GM18858 (cell line): Measurements from ENCODE around the gene RECQL5.

Experiments used
- ATAC-seq: cut with Tn5 transposase; IDR thresholded peaks from one replicate; pipeline ENCODE4 v1.9.1; 2021; ENCODE audit not compliant: unreplicated experiment

RECQL5 gene

DNA sequence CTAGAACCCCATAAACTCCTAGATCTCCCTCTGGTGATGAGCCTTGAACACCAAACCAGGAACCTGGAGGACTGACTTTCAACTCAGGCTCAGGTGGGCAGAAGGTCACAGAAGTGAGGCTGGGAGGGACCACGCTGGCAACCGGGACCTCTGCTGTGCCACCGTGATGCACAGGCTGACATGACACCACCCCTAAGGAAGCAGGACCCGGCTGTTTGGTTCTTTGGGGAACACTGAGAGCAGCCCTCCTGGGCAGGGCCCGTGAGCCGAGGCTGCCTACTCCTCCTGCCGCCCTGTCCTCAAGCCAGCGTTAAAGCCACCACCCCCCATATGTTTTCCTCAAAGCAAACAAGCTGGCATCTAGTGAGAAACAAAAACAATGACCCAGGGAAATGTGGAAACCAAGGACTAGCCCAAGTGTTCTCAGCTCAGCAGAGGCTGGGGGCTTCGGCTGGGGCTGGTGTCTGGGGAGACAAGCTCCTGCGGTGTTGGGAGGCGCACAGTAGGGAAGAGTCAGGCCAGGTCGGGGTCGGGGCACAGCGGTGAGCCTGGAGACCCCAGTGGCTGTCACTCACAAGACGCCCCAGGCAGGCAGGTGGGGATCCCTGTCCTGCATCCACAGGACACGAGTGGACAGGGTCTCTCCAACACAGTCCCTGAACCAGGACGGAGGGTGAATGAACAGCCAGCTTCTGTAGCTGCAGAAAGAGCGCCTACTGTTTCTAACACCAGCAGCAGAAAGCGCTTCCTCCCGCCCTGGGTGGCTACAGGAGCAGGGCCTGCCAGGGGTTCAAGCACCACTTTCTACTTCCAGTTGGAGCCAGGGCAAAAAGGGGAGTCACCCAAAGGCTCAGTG lies 32.0 kb downstream of the RECQL5 start:
- no peak for ATAC-seq

DNA sequence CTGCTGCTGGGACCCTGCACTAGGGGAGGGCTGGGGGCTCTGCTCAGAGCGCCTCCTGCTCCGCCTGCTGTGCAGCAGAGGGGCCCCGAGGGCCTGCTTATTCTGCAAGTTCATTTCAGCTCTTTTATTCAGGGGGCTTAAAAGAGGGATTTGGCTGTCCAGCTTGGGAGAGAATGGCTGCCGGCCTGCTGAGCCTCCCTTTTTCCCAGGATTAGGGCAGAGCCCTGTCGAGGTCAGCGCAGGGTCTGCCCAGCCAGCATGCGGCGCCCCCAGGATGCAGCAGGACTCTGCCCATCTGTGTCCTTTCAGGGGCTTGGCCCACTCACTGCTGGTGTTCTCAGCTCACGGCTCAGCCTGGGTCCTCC lies 32.6 kb downstream of the RECQL5 start:
- ATAC-seq: no peak

- no peak for ATAC-seq
Observed at GRCh38 chr17:75633486-75634375, 33.2 kb downstream of the RECQL5 start.

- no peak for ATAC-seq
Observed at GRCh38 chr17:75632863-75633485, 34.0 kb downstream of the RECQL5 start, which contains the start of gene SMIM5. Gene SMIM5 (plus strand): TSS chr17:75633434. CDS start chr17:75640202, 6,768 bp downstream.

DNA sequence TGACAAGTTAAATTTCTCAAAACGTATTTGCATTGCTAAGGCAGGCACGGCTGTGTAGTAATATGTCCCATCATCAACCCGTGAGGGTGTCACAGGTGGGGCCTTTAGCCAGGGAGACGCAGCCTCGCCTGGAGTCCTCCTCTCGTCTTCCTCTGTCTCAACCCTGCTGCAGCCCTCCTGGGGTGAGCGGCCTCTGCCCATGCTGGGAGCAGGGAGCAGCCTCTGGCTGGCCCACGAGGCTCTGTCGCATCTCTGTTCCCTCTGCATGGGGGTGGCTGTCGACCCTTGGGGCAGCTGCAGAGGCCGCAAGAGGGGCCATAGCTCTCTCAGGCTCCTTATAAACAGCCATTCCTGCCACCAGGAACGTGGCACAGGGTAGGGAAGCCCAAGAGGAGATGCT lies 34.5 kb downstream of the RECQL5 start:
- no peak for ATAC-seq

DNA sequence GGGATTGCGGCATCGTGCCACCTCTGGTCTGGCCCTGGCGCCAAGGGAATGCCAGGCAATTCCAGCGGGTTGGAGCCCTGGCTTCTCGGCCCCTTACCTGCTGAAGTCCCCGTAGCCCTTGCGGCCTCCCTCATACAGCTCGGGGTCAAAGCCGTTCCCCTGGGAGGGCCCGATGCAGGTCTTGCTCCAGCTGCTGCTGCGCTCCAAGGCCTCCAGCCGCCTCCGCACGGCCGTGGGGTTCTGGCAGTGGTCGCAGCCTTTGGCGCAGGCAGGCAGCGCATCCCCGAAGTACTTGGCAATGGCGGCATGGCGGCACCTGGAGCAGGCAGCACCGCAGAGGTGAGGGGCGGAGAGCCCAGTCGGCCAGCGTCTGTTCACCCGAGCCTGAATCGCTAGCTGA lies 35.6 kb downstream of the RECQL5 start:
- ATAC-seq: no peak

DNA sequence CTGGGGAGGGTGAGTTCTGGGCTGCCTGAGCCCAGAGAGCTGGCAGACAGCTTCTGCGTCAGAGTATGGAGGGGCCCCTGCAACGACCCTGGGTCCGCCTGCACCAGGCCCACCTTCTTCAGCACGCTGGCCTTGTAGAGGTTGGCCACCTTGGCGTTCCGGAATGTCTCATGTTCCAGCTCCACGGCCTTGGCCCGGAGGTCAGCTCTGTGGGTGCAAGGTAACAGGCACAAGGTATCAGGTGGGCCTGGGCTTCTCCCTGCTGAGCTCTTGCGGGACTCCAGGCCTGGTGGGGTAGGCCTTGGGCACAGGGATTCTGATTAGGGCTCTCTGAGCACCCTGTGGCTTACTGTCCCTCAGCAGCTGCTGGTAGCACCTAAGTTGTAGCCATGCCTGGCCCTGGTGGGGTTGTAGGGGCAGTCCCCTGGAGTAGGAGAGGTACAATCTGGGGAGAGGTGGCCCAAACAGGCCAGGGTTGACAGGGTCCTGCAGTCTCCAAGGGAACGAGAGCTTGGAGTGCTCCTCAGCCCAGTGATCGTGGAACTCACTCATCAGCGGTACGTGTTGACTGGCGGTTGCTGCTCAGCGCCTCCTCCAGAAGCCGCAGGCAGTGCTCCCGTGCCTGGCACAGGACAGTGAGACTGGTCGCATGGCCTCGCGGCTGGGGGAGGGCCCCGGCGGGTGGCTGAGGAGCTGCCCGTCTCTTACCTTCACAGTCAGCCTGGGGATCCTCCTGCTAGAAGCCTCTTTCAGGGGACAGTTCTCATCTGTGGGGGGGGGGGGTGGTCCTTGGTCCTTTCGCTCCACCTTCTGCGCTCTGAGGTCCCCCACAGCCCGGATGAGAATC lies 36.7 kb downstream of the RECQL5 start:
- no peak for ATAC-seq

- no peak for ATAC-seq
Observed at GRCh38 chr17:75629157-75629556, 37.8 kb downstream of the RECQL5 start.

DNA sequence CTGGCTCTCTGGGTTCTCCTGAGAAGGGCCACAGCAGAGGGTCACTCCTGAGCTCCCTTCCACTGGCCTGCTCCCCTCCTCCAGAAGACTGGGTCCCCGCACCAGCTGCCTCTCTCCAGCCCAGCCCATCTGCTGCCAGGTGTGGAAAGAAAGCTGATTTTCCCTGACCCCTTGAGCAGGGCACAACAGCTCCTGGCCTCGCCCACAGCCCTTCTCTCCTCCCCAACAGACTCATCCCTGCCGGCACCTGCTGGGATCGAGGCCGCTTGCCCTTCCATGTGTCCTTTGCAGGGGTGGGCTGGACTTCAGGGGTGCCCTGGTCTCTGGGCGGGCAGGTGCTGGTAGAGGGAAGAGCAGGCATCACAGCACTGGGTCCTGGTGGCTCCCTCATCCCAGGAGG lies 38.5 kb downstream of the RECQL5 start:
- ATAC-seq: no peak

GRCh38 chr17:75627094-75627493 lies 39.9 kb downstream of the RECQL5 start:
- ATAC-seq: no peak

- no peak for ATAC-seq
Observed at GRCh38 chr17:75626496-75627038, 40.4 kb downstream of the RECQL5 start.

DNA sequence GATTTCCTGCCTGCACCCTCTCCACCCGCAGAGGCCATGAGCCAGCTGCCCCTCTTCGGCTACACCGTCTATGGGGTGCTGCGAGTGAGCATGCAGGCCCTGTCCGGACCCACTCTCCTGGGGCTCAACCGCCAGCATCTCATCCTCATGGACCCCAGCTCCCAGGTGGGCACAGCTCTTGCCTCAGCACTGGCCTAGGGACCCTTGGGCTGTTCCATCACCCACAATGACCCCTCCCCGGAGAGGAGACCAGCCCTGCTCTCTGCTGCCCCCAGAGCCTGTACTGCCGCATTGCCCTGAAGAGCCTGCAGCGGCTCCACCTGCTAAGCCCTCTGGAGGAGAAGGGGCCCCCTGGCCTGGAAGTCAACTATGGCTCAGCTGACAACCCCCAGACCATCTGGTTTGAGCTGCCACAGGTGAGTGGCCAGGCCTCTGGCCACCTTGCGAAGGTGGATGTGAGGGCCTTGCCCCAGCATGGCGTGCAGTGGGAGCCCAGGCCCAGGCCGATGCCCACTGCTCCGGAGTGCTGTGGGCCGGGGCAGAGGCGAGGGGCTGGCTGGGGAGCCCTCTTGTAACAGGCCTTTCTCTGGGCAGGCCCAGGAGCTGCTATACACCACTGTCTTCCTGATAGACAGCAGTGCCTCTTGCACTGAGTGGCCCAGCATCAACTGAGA lies 41.0 kb downstream of the RECQL5 start:
- no peak for ATAC-seq

DNA sequence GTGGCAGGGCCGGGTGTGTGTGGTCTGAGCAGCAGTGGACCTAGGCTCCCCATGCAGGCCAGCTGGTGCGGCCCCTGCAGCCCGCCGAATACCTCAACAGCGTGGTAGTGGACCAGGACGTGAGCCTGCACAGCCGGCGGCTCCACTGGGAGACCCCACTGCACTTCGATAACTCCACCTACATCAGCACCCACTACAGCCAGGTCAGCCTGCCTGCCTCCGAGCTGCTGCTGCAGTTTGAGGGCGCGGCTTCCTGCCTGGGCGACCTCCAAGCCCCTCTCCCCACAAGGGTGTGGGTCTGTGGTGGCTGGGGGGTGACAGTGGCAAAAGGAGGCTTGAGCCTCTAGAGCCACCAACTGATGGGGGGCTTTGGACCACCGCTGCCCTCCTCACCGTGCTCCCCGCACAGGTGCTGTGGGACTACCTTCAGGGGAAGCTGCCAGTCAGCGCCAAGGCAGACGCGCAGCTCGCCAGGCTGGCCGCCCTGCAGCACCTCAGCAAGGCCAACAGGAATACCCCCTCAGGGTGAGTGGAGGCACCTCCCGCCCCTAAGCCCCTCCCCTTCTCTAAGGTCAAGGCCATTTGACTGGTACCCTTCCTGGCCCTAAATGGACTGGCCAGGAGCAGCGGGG lies 42.1 kb downstream of the RECQL5 start:
- no peak for ATAC-seq

DNA sequence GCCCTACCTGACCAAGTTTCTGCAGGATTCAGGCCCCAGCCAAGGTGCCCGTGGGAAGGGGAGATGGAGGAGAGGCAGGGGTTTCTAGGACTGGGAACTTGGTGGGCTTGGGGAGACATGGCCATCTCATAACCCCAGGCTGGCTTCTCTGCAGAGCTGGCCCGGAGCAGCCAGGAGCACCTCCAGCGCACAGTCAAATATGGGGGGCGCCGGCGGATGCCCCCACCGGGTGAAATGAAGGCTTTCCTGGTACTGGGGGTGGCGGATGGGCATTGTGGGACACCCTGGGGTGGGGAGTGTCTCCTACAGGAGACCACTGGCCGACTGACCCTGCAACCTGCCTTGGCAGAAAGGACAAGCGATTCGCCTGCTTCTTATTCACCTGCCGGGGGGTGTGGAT lies 42.9 kb downstream of the RECQL5 start:
- no peak for ATAC-seq

DNA sequence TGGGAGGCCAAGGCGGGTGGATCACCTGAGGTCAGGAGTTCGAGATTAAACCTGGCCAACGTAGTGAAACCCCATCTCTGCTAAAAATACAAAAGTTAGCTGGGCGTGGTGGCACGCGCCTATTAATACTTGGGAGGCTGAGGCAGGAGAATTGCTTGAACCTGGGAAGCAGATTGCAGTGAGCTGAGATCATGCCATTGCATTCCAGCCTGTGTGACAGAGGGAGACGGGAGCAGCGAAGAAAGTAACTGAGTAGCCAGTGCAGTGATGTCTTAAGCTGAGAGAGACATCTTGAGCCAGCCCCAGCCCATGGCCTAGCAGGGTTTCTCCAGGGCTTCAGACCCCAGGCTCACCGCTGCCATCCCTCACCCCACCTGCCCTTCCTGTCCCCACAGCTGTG lies 43.6 kb downstream of the RECQL5 start:
- no peak for ATAC-seq

DNA sequence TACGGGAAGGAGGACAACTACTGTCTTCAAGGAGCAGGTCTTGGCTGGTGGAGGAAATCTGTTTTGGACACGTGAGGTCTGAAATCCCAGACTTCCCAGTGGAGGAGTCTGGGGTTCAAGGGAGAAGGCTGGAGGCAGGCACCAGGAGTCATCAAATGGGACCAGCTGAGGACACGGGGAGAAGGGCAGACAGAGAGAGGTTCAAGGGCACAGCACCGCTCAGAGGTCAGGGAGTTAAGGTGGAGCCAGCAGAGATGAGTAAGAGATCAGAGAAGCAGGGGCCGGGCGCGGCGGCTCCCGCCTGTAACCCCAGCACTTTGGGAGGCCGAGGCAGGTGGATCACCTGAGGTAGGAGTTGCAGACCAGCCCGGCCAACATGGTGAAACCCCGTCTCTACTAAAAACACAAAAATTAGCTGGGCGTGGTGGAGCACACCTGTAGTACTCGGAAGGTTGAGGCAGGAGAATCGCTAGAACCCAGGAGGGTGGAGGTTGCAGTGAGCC lies 44.1 kb downstream of the RECQL5 start:
- no peak for ATAC-seq

DNA sequence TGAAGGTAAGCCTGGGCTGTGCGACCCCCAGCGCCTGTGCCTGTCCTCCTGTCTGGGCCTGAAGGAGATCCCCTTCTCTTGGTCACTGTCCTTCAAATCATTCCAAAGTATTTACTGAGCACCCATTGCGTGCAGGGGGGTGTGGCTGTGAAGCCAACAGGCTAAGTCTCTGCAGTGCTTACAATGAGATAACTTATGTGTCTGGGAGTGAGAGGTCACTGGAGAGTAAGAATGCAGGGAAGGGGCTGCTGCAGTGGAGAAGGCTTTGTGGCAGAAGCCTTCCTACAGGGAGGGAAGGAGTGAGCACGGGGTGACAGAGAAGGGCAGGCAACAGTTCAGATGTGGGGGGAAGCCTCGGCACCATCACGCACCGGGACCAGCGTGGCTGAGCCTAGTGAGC lies 44.9 kb downstream of the RECQL5 start:
- ATAC-seq: no peak

DNA sequence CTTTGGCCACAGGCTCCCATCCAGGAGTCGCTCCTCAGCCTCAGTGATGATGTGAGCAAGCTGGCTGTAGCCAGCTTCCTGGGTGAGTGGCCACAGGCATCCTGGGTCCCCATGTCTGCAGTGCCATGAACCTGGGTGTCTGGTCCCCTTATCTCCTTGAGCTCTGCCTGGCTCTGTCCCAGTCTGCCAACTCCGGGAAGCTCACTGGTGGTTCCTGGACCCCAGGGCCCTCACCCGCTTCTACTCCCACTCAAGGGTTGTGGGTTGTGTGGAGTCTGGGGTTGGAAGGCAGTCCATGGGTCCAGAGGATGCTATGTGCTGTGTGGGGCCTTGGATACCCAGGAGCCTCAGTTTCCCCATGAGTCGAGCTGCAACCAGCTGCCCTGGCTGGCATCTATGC lies 45.5 kb downstream of the RECQL5 start:
- no peak for ATAC-seq
